GM21515 (cell line): Measurements from ENCODE around the gene SLC35F1.

ENCODE experiments used
- ATAC-seq: cut with Tn5 transposase; IDR thresholded peaks from one replicate; pipeline ENCODE4 v1.9.1; 2021; ENCODE audit not compliant: unreplicated experiment

SLC35F1 gene

DNA sequence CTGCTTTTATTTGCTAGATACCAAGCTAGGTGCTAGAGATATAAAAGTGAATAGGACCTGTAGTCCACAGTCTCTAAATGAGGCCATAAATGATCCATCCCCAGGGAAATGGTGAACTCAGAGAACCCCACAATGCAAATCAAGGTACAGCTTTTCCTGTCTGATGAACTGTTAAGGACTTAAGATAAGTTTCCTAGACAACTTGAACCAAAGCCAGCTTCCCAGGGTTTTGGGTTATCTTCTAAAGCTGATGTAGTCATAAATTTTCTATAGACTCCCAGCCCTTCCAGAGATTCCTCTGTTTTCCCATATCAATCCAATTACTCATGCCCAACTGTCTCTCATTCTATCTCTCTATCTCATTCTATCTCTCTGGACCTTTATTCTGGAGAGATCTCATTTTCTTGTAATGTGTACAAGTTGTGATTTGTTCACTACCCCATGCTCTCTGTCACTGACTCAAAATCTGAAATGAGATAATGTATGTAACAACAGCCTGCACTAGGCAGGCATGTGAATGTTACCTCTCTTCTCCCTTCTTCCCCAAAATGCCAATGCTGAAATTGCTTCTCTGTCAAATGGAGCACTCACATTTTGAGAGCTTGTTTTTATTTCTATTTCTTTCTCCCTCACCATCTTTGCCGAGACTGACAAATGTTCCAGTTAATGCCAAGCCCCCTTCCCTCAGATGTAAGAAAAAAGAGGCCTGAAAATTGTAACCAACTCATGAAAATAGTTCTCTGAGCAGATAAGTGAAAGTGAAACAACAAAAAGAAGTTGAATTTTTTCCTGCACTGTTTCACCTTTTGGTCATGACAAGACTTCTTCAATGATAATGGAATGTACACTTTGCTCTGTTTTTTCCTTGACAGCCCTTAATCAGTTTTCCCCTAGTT is 279.9 kb downstream of the SLC35F1 start:
- peak; percentile 62 for ATAC-seq

DNA sequence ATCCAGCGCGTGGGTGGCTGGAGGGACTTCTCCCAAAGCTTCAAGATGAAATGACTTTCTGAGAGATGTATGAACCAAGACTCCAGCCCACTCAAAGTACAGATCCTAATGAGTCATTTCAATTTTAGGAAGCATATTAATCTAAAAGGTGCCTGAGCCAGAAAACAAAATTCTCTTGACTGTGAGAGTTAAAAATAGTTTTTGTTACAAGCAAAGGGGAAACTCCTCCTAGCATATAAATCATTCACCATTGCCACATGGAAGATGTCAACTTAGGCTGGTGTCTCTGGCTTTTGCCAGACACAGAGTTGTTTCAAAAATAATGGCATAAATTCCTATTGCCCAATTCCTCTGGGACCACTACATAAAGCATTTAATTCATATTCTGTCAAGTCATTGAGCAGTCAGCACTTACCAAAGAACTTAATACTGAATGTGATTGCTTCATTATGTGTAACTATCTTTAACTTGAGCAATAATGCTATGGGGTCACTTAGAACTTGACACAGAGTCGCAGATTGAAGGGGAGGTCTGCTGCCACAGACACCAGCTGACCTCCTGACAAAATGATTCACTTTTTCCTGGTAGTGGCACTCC is 280.6 kb downstream of the SLC35F1 start:
- peak; percentile 50 for ATAC-seq

DNA sequence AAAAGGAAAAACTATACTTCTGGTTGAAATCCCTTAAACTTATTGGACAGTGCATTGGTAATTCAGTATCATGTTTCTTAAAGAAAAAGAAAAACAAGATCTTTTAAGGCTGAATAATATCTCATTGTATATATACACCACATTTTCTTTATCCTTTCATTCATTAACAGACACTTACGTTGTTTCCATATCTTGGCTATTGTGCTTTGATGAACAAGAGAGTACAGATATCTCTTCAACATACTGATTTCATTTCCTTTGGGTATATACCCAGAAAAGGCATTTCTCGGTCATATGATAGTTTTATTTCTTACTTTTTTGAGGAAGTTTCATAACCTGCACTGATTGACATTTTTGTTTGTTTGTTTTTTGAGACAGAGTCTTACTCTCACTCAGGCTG is 281.5 kb downstream of the SLC35F1 start:
- no peak for ATAC-seq

DNA sequence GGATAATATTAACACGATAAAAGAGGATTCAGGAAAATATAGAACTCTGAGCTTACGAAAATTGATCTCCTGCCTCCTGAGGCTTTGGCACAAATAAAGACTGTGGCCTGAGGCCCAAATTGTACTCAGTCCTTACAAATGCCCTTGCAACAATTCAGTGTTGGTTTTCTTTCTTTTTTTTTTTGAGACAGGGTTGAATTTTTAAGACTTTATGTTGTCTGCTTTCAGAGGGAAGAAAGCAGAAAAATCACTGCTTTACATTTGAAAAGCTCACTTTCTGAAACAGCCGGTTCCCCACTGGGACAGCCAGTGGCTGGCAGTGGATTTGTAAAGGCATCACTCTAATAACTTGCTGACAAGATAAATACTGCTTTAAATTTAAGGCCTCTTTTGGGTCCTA is 290.5 kb downstream of the SLC35F1 start:
- ATAC-seq, result no peak

DNA sequence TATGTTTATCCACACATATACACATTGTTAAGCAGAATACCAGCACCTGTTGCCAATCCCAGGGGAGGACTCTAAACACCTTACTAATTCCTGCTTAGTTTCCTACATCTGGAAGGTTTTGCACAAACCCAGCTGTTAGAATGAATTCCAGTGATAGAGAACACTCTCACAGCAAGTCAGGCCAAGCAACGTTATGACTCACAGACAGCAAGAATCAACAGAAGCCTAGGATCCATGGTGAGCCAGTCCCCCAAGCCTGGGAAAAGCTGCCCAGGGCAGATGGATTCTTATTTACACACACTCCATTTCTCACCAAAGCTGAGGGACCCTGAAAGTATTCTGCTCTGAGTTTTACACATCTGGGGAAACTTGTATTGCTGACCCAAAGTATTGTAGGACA is 291.7 kb downstream of the SLC35F1 start:
- ATAC-seq, result no peak

DNA sequence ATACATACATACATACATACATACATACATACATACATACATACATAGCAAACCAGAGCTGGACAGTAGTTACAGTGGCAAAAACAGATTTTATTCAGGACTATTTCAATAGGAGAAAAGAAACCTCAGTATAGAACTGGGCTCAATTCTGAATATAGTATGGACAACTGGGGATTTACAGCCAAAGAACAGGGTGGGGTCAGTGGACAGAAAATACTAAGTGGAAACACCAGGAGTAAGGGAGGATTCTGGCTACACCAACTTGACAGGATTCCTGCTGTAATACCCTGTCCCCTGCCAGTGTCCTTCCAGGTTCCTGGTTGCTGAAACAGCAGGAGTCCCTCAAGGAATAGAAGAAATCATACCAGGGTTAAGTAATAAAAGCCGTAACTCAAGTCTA is 293.1 kb downstream of the SLC35F1 start:
- no peak for ATAC-seq

DNA sequence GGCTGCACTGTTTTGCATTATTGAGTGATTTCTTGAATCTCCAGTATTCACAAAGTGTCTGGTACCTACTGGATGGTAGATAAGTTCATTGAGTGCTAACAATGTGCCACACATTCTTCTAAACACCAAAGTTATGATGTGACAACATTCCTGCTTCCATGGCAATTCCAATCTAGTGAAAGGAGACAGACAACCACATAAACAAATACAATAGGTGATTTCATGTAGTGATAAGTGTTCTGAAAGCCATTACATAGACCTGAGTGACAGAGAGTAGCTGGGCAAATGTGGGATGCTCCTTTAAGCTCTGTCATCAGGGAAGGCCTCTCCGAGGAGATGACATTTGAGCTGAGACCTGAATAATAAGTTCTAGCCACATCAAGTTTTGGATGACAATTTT is 295.5 kb downstream of the SLC35F1 start:
- ATAC-seq, result no peak

DNA sequence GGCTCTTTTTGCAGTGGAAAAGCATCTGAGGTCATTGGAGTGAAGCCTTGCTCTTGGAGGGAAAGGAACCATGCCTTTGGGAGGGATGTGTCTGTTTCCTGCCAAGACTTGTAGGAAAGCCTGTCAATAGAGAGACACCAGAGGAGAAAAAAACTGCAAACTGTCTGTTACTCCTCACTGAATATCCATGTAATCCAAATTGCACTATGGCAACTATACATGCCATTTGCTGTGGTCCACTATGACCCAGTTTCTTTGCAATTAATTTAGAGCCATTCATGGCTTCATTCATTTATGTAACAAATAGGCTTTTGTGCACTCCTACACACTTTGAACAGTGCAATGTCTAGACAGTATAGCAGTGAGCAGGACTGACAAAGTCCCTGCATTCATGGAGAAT is 296.5 kb downstream of the SLC35F1 start:
- no peak for ATAC-seq

DNA sequence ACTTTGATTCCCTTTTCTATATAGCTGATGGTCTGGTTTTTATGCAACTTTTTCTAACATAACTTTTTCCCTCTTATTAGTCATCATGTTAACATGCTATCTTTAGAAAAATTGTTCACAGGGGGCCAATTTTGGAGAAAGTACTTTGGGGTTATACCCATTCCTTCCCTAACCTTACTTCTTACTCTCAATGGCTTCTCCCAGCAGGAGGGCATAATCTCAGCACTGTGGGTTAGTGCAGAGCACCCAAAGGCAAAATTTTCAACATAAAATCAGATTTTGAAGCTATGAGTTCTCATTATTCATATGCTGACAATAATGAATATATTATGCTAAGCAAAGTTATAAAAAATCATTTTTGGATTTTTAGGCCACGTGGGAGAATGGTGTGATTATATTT is 299.2 kb downstream of the SLC35F1 start:
- no peak for ATAC-seq

DNA sequence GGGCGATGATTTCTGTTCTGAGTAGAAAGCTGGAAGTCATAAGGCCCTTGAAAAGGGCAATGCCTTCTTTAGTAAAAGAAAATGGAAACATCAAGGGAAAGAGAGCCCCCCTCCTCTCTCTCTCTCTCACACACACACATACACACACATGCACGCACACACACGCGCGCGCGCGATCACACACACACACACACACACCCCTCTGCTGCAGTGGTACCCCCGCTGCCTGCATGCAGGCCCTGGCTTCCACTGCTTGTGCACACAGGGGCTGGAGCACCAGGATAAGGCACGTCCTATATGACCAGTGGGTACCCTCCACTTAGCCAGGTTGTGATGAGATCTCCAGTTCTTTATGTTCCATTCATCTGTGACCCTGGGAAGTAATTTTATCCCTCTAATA is 300.9 kb downstream of the SLC35F1 start:
- ATAC-seq, result no peak

DNA sequence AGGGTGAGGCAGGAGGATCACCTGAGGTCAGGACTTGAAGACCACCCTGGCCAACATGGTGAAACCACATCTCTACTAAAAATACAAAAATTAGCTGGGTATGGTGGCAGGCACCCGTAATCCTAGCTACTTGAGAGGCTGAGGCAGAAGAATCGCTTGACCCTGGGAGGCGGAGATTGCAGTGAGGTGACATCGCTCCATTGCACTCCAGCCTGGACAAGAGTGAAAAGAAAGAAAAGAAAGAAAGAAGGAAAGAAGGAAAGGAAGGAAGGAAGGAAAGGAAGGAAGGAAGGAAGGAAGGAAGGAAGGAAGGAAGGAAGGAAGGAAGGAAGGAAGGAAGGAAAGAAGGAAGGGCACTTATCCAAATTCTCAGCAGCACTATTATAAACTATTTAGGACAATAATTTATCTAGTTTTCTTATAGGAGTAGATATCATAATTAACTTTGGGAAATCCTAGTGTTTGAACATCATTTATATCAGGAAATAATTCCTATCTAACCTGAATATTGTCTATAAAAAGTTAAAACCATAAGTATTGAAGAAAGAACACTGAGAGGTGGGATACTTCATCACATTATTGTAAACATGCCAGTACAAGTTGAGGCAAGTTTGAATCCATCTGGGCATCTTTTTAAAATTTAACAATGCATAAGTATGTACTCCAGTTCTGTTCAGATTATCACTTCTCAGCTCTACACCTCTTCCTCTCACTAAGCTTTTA is 305.5 kb downstream of the SLC35F1 start:
- ATAC-seq, result no peak

DNA sequence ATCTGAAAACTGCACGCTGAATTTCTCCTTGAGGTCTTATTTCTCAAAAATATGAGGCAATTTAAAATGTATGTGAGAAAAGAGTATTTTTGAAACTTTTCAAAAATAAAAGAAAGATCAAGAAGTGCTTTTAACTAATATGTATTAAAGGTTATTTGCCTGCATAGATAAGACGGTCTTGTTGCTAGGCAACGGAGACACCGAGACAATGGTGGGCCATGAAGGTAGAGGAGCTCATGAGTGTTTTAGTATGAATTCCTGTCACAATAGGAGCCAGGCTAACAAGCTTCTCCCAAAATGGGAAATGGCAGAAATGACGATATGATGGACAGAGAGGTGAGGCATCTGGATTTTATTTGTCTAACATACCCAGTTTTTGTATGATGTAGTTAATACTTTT is 308.2 kb downstream of the SLC35F1 start:
- ATAC-seq, result no peak

DNA sequence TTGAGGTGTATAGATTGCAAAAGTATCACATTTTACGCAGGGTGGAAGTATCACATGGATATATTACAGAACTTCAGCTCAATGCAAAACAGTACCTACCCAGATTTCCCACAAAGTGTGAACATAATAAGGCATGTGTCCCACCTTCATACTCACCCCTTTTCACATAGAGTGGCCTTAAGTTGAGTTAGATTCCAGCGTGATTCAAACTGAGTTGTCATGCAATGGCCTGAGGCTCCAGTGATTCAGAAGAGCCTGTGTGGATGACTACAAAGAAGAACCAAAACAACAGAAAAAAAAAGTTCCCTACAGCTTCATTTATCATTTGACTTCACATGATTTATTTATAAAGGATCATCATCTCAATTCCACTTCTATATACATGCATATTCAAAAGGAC is 309.7 kb downstream of the SLC35F1 start:
- ATAC-seq, result no peak

DNA sequence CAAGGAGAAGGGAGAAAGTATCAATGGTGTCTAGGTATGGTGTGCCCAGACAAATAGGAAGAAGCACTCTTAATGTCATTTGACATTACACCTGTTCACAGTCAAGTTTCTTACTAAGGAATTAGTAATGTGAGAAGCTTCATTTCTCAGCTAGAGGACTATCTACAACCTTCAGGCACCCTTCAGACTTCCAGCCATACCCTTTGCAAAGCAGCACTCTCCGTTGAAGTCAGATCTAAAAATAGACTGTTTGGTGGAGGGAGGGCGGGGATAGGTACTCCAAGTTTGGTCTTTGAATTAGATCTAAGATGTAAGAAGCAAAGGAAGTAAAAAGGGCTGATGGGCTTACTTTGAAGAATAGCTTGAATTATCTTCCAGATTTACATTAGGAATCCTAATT is 311.1 kb downstream of the SLC35F1 start:
- no peak for ATAC-seq

DNA sequence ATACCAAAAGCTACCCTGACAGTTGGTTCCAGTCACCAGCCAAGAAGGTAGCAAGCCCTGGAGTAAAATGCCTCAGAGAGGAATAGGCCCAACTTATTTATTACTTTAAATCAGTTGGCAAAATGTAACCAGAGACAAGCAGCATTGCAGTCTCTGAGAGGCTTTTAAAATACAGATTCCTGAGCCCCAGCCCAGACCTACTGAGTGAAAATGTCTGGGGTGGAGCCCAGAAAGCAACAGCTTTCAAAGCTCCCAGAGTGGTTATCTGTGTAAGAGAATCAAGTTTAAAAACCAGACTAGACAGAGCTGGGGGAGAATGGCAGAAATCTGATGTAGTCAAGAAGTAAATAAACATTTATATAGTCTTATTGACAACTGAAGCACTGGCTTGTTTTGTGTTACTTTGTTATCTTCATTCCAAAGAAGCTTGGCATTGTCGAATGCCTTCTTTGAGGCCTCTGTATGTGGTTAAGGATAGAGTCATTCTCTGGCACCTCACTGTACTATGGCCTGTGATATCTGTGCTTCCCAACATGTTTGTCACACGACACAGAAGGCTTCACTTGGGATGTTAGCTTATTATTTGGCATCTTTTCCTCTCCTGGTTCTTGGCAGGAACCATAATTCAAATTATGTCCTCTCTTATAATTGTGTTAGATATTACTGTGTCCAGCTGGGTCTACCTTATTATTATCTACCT is 313.5 kb downstream of the SLC35F1 start:
- no peak for ATAC-seq

DNA sequence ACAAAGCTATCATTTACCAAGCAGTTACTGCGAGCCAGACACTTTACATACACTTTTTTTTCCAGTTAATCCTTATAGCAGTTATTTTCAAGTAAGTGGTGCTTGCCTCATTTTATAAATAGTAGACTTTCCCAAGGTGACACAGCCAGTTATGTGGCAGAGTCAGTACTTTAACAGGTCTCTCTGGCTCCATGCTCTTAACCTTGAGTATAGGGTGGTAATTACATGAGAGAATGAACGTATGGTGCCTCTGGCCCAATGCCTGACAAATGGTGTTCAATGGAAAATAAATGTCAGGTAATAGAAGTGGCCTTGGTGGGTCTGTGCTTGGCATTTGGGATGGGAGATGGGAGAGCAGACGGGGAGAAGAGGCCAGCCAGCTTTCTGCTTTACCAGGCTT is 316.3 kb downstream of the SLC35F1 start:
- ATAC-seq, result no peak

DNA sequence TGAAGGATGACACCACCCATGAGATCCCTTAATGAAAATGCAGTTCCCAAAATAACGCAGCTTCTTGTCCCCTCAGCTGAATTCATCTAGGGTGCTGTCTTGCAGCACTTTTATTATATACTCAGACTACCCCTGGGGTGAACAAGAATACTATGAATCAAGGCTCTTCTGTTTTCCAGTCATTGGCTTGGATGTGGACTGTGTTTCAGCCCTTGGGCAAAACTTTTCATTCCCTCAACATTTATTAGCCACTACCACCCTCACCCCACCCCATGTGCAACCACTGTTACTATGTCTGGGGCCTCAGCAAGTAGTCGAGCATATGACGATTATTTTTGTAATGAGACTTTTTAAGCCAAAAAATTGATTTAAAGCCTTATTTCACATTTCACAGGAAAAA is 321.8 kb downstream of the SLC35F1 start:
- ATAC-seq, result no peak

DNA sequence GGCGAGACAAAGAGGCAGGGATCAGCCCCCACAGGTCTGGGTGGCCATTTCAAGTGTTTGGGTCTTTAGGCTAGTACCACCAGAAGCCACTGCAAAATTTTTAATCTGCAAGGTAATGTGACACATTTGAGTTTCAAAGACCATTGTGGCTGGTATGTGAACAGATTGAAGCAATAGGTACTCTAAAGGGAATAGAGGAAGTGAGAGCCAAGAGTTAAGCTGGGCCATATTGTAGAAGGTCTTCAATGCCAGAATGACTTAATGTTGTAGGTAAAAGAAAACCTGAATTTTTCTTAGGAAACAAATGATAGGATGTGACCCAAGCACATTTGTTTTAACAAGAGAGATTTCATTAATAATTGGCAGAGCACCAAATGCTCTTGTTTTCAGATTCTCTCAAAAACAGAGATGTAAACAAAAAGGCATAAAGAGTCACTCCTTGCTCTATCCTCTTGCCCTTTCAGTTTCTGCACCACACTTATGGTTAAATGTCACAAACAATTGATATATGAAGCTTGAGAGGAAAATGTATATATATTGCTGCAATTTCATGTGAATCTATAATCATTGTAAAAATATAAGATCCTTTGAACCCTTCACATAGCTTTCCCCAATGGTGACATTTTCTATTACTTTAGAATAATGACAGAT is 333.9 kb downstream of the SLC35F1 start:
- peak; percentile 93 for ATAC-seq

DNA sequence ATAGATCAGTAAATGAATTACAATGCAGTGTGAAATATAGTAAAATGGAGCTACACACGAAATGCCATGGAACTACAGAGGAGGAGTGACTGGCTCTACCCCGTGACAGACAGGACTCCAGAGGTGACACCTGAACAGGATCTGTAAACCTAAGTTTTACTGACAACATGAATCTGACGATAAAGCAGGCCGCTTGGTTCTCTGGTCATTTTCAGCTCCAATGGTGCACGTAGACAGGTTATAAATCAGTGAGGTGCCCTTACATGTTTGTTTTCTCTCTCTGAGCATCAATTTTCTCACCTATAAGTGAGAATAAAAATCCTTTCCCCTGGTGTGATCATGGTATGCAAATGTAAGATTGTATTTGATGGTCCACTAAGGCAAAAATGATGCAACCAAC is 339.3 kb downstream of the SLC35F1 start:
- no peak for ATAC-seq

DNA sequence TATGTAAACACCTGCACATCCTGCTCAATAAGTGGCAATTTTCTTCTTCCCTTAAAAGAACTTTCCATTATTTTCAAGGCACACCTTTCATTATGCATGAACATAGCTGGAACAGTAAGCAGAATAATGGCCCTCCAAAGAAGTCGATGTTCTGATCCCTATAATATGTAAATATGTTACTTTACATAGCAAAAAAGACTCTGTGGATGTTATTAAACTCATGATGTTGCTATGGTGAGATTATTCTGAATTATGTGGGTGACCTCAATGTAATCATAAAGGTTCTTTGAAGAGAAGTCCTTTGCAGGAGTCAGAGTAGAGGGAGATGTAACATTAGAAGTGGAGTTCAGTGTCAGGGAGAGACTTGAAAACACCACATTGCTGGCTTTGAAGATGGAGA is 341.1 kb downstream of the SLC35F1 start:
- ATAC-seq, result no peak

DNA sequence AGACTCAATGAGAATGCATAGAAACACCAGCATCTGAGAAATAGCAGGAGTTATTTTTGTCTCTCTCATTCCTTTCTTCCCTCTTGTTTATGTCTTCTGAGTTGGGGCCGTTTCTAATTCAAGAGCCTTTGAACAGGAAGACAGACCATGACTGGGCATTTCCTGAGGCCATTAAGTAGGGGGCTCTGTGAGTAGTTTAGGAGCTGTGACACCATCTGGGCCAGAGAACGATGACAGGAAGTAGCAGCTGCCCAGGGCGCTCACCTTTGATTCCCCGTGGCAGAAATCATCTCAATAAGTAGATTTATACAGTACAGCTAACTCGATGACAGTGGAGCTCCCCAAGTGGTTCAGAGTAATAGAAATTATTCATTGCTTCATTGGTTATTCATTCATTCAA is 342.6 kb downstream of the SLC35F1 start:
- ATAC-seq, result no peak
